Measurements from ENCODE around the gene RANBP3.
"Not testable (repeated sequence)": the region's sequence is repeated elsewhere in the genome, so short reads cannot be mapped to it uniquely, and the experiment has no call there.

RANBP3 gene

GRCh38 chr19:5963259-5963658, 14.7 kb downstream of the RANBP3 start:
- not testable (repeated sequence) for DNase-seq

DNA sequence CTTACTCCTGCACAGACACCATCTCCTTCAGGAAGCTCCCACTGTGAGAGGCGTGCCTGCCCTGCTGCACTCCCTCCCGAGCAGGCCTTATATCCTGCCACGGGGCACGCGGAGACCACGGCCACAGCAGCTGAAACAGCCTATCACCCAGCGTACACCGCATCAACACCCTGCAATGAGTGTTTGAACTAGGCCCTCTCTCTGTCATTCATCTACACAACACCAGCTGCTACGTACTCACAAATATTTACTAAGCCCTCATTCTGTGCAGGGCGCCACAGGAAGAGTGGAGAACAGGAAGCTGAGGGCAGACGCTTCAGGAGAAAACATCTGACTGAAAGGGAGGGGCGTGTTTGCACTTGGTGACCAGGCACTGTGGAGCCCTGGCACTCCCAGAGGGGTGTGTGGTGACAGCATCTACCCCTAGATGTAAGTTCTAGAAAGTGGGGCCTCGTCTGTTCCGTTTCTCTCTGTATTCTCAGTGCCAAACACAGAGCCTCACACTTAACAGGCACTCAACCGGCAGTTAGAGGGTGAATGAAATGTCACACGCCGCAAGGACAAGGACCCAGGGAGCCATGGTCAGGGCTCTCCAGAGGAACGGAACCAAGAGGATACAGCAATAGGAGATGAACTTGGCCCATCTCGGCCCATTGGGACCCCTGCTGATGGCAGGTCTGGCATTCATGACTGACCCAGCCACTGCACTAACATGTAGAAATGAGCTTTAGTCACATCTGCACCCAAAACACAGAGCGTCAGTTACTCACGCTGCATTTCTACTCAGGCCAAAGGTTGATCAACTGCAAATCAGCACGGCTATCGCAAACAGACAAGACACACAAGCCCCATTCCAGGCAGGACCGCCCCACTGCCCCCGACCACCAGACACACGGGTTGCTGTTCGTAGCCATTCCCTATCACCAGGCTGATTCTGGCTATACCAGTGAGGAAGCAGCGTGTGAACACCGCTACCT, 15.7 kb downstream of the RANBP3 start:
- DNase-seq, result peak; percentile 21 to 92

GRCh38 chr19:5961641-5961968, 16.3 kb downstream of the RANBP3 start:
- DNase-seq, result not testable (repeated sequence)

GRCh38 chr19:5960005-5961001, 17.6 kb downstream of the RANBP3 start:
- DNase-seq, result no peak

GRCh38 chr19:5959260-5960004, 18.5 kb downstream of the RANBP3 start:
- no peak for DNase-seq

GRCh38 chr19:5958851-5959122, 19.2 kb downstream of the RANBP3 start:
- no peak for DNase-seq

- no peak for DNase-seq
Measured at GRCh38 chr19:5958074-5958850, 19.7 kb downstream of the RANBP3 start.

DNA sequence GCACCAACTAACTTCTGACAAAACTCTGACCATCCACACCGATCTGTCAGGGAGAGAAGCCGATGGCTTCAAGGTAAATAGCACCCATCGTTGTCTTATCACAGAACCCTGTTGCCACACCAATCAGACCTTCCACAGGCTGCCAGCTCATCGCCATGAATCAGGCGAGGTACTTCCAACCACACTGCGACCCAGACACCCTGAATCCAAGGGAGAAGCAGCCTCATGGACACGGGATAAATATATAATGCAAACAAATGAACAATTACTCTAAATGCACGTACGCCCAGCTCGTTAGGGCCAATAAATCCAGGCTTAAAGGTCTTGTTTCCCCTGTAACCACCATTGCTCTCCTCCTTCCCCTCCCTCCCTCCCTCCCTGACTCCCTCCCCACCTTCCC, 20.8 kb downstream of the RANBP3 start:
- no peak for DNase-seq

- no peak for DNase-seq
Measured at GRCh38 chr19:5956728-5957127, 21.2 kb downstream of the RANBP3 start.

DNA sequence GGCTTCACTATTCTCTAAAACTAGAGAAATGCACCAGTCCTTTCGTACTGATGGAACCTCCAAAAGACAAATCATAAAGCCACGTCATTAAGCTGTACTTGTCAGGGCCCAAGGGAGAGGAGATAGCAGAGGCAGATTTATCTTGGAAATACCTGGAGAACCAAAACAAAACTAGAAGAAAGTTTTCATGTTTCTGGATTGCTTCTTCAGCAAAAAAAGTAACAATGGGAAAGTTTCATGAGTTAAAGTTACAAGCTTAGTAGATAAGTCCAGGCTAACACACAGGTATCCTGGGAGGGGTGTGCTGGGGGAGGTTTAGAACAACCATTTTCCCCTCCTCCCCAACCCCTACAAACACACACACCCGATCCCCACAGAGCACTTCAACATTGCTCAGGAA, 21.6 kb downstream of the RANBP3 start:
- no peak for DNase-seq

DNA sequence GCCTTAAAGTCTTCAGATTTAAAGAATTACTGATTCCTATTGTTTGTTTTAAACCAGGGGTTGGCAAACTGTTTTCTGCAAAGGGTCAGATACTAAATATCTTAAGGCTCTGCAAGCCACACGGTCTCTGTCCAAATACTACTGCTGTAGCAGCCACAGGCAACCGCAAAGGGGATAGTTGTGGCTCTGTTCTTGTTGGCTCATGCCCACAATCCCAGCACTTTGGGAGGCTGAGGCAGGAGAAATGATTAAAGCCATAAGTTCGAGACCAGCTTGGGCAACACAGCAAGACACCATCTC, 22.4 kb downstream of the RANBP3 start:
- DNase-seq, result no peak

- no peak for DNase-seq
Measured at GRCh38 chr19:5954293-5954692, 23.6 kb downstream of the RANBP3 start.

DNA sequence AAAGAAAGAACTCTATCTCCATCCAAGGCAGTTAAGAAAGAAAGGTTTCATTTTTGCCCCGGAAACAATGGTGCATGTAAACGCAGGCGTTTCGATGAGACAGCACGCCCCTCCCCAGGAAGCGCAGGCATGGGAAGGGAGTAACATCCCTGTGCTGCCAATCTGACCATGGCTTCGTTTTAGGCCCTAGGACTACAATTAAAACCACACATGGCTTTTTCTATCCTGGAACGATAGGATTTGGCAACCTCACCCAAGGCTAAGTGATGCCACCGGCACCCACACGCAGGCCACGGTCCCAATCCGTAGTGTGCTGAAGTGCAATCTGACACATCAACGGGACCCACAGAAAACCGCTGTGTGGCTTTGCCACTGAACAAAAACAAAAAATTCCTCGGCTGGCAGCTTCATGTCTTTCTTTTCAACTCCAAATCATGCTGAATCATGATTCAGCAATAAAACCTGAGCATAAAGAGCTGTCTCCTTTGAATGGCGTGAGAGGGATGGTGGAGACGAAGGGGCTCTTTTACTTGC, 24.2 kb downstream of the RANBP3 start:
- DNase-seq, result peak in 1 of 2 donors; percentile 8

DNA sequence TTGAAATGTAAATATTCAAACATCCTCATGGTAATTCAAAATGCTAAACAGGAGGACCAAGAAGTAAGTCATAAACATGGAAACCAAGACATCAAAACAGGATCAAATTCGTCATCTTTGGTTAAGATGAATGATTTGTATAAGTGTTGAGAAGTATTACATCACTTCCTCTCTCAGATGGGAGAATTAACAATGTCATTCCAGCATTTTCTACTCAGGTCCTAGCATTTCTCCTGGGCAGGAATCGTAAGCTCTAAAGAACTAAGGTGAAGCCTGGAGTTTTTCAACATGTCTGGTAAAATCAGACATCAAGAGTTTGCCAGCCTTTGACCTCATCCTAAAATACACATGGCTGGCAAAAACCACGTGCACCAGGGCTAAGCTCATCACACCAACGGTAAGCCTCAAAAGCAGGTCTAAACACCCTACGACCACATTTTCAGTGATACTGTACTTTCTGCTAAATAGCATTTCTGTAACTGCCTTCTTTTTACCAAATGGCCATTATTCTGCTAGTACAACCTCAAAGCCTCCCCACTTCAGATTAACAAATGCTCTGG, 24.8 kb downstream of the RANBP3 start:
- no peak for DNase-seq

DNA sequence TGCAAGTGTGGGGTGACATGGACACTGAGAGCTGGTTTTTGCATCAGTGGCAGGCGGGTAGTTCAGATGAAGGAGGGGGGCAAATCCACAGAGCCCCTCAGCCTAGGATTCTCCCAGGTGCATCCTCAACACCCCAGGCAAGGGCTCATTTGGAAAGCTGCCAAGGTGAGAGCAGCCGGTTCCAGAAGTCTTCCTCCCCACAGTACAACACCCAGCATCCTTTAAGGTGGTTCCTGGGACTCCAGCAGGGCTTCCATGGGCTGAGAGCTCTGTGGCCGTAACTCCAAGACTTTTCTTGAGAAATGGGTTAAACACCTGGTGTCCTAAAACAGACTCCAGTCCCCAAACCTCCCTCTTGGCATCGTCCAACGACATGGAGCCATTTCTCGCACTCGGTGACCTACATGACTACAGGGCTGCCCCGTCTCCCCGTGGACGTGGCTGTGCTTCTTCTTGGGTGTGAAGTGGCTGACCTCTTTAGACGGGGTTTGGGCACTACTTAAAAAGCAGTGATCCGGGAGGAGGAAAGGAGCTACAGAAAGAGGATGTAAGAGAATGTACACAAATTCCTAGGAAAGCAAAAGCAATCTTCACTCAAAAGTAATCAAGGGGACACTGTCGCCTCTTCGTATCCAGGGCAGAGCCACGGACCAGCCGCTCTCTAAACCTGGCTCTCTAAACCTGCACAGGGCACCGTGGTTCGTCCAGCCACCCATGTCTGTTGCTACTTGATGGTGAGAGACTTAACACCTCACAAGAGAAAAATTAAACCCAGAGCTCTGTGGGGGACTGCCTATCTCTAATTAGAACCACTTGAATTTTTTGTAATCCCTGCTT, 25.5 kb downstream of the RANBP3 start:
- DNase-seq, result no peak

DNA sequence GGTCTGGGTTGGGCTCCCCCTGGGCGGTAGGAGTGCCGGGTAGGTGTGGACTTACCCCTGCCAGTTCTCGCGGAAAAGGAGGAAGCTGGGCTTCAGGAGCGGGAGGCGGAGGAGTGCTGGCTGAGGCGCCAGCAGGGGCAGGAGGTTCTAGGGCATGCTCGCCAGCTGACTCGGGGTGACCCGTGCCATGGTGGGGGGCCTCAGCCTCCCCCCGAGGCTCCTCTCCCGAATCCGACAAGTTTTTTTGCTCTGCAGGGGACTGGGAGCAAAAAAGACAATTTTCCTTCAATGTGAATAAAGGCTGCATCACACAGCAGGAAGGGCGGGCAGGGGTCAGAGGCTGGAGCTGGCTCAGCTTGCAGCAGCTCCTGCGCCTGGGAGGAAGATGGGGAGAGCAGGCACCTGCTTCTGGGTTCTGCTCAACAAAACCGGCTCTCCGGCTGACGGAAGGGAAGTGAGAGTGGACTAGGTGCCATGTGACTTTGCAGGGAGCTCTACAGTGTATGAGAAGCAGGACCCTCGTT, 26.5 kb downstream of the RANBP3 start:
- no peak for DNase-seq

DNA sequence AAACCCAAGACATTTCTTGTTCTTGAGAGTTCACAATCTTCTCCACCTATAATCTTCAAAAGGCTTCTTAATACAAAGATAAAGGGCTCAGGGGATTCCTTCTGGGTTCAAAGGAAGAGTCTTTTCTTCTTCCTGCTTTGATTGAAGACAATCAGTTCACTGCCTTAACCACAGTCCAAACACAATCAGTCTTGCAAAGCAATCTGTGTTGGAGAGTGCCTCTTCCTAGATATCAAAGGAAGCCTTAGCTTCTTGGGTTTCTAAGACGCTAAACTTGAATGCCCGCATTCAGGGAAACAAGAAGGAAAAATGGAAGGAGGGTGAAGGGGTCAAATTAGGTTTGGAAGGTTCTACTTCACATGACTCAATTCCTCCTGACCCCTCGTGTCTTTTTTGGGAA, 27.2 kb downstream of the RANBP3 start:
- DNase-seq, result no peak

GRCh38 chr19:5949792-5950305, 28.1 kb downstream of the RANBP3 start:
- no peak for DNase-seq

DNA sequence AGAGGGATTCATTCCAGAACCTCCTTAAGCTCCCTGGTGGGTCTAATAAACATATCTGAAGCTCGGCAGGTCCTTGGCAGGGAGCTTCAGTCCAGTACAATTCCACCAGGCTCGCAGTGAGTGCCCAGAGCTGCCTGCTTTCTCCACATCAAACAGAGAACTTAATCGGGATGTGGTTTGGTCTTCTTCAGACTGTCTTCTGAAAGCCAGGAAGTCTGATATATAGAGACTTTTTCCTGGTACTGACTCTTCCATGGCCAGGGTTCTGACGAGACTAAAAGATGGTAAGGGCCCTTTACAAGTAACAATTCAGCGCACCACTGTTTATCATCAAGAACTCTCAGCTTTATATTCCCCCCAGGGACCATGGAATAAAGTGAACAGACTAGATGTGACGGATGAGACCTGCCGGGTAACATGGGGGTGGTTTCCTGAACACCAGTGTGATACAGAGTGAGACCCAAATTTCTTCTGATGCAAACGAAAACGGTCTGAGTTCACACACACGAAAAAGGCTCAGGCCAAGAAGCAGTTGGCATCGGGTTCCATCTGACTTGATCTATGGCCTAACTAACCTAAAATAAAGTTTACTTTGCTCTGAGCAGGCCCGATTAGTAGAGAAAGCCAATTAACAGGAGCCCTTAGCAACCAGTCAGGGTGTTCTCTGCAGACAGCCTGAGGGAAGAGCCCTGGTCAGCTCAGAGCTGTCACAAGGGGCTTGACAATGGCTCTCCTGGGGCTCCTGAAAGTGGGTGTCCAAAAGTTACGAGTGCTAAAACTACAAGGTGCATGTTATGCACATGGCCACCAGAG, 29.0 kb downstream of the RANBP3 start:
- DNase-seq, result no peak

- peak in 1 of 2 donors; percentile 11 for DNase-seq
Measured at GRCh38 chr19:5947435-5947834, 30.5 kb downstream of the RANBP3 start.
